HL-60 (cell line): Measurements from ENCODE around the gene ENTHD1.

Source experiments
- POLR2AphosphoS5 ChIP-seq: IDR thresholded peaks from 2 replicates; pipeline ENCODE4 v1.6.1; 2012; ENCODE audit warnings: low read depth
- TF ChIP-seq, protein P1 (sequence below): IDR thresholded peaks from one replicate; pipeline ENCODE4 v1.5.1; 2011; ENCODE audit warnings: low read length, control low read depth, inconsistent platforms; ENCODE audit not compliant: insufficient read depth

DNA sequence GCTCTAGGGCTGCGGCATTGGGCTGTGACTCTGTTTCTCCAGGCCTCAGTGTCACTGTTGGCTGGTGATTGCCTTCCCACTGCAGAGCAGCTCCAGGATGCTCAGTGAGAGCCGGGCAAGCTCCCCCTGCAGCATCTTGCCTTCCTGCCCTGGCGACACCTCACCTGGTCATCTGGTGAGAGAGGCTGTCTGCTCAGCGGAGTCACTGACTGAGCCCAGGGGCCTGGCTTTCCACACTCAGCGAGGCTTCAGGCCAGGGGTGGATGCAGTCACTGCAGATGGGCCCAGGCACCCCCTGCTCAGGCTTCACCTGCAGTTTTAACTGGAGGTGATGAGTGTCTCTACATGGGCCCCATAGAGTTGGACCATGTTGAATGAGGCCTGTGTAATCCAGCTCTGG, 186.2 kb downstream of the ENTHD1 start:
- TF ChIP-seq, protein P1, sequence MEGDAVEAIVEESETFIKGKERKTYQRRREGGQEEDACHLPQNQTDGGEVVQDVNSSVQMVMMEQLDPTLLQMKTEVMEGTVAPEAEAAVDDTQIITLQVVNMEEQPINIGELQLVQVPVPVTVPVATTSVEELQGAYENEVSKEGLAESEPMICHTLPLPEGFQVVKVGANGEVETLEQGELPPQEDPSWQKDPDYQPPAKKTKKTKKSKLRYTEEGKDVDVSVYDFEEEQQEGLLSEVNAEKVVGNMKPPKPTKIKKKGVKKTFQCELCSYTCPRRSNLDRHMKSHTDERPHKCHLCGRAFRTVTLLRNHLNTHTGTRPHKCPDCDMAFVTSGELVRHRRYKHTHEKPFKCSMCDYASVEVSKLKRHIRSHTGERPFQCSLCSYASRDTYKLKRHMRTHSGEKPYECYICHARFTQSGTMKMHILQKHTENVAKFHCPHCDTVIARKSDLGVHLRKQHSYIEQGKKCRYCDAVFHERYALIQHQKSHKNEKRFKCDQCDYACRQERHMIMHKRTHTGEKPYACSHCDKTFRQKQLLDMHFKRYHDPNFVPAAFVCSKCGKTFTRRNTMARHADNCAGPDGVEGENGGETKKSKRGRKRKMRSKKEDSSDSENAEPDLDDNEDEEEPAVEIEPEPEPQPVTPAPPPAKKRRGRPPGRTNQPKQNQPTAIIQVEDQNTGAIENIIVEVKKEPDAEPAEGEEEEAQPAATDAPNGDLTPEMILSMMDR: no peak
- TF ChIP-seq POLR2AphosphoS5: no peak
